ENCODE data around the gene CXorf51A.
"Not testable (repeated sequence)": the region's sequence is repeated elsewhere in the genome, so short reads cannot be mapped to it uniquely, and the experiment has no call there.

CXorf51A gene

GRCh38 chrX:146814644-146815043 lies at the start of gene CXorf51A:
Gene CXorf51A (minus strand): TSS chrX:146814744. CDS start chrX:146814723, 21 bp downstream.
- not testable (repeated sequence) for H3K27me3 Mint-ChIP-seq (ENCODE audit: low read depth); H3K36me3 Mint-ChIP-seq (ENCODE audit: low read depth); H3K27ac Mint-ChIP-seq; H3K4me3 Mint-ChIP-seq; DNase-seq (ENCODE audit: low spot score); H3K4me1 Mint-ChIP-seq (ENCODE audit: low read depth); H3K9me3 Mint-ChIP-seq

GRCh38 chrX:146863566-146863965 lies 49.0 kb upstream of the CXorf51A start:
- no peak for DNase-seq (ENCODE audit: low spot score)
- Mint-ChIP-seq H3K4me3 (no peak overlapping the region), H3K27me3 (ENCODE audit: low read depth) (no peaks in the 10 kb centered on the region), H3K4me1 (ENCODE audit: low read depth) (no peaks in the 10 kb centered on the region), H3K9me3 (peaks cover 6% of the 10 kb centered on the region), H3K36me3 (ENCODE audit: low read depth) (no peaks in the 10 kb centered on the region), H3K27ac (no peak overlapping the region)

GRCh38 chrX:146854281-146854680 lies 39.7 kb upstream of the CXorf51A start:
- peaks cover 18% of the 10 kb centered on the region for H3K9me3 Mint-ChIP-seq

GRCh38 chrX:146831994-146832393 lies 17.4 kb upstream of the CXorf51A start:
- H3K4me1 Mint-ChIP-seq (ENCODE audit: low read depth) = no peaks in the 10 kb centered on the region
- no peaks in the 10 kb centered on the region for H3K27me3 Mint-ChIP-seq (ENCODE audit: low read depth)
- no peak overlapping the region for H3K27ac Mint-ChIP-seq
- H3K4me3 Mint-ChIP-seq = no peak overlapping the region
- DNase-seq (ENCODE audit: low spot score) = no peak
- H3K9me3 Mint-ChIP-seq = peaks cover 13% of the 10 kb centered on the region
- no peaks in the 10 kb centered on the region for H3K36me3 Mint-ChIP-seq (ENCODE audit: low read depth)

More at GRCh38 chrX:146854281-146854680, 39.7 kb upstream of the CXorf51A start:
- Mint-ChIP-seq H3K27ac (no peak overlapping the region), H3K27me3 (ENCODE audit: low read depth) (no peaks in the 10 kb centered on the region), H3K36me3 (ENCODE audit: low read depth) (no peaks in the 10 kb centered on the region), H3K4me1 (ENCODE audit: low read depth) (no peaks in the 10 kb centered on the region), H3K4me3 (no peak overlapping the region)
- DNase-seq (ENCODE audit: low spot score) = no peak

- not testable (repeated sequence) for H3K36me3 Mint-ChIP-seq (ENCODE audit: low read depth); H3K4me3 Mint-ChIP-seq; DNase-seq (ENCODE audit: low spot score); H3K4me1 Mint-ChIP-seq (ENCODE audit: low read depth); H3K27ac Mint-ChIP-seq; H3K27me3 Mint-ChIP-seq (ENCODE audit: low read depth); H3K9me3 Mint-ChIP-seq
Observed at GRCh38 chrX:146809471-146809870, 5.1 kb downstream of the CXorf51A start, which contains the start of gene CXorf51B. Gene CXorf51B (plus strand): TSS chrX:146809771. CDS start chrX:146809792, 21 bp downstream.

All from T-helper 2 cell treated with Interferon-gamma antibody and Interleukin-4, amounts not matched to agents 5 μg/mL and 100 μg/mL, for 36 hours (primary cell).